Pancreas (tissue), 10 donors: ENCODE data around the gene SNRNP27. TPM values are rescaled to one million over a fixed set of nuclear protein-coding genes. Genes with fewer than 3 reads are reported as not detected.

Experiments
- ATAC-seq, 4 donors: fragments of 200-7000 bp; cut with Tn5 transposase; one replicate each; pipeline versions ENCODE4 v1.8.0 to v1.9.1; 2020; ENCODE audit warnings: mild to moderate bottlenecking in 4 of 4, moderate library complexity in 4 of 4
- DNase-seq, 6 donors: peaks; one replicate each; pipeline ENCODE4 v3.0.0-alpha.2; 2020
- FAIRE-seq: peaks from 2 replicates; lab custom pipeline; 2012; peaks lifted over from hg19 to GRCh38; lab: Jason Lieb, UNC
- H3K27ac ChIP-seq, 4 donors: fragments of 200-600 bp; sonication (generic); 1 replicate in 3 of 4; 2 replicates in 1 of 4; pipeline versions ENCODE4 v1.5.0 to v1.8.0; 2020
- H3K27me3 ChIP-seq, 4 donors: fragments of 200-600 bp; one replicate each; pipeline ENCODE4 v1.8.0; 2021
- H3K36me3 ChIP-seq, 3 donors: fragments of 200-600 bp; sonication (generic) in 1 of 3; one replicate each; pipeline versions ENCODE4 v1.5.0 to v1.8.0; 2020 to 2021
- H3K4me1 ChIP-seq, 3 donors: fragments of 200-600 bp; one replicate each; pipeline ENCODE4 v1.8.0; 2021
- H3K4me3 ChIP-seq, 4 donors: fragments of 200-600 bp; sonication (generic) in 2 of 4; one replicate each; pipeline versions ENCODE4 v1.5.0 to v1.8.0; 2020 to 2021
- H3K9me3 ChIP-seq, 4 donors: fragments of 200-600 bp; one replicate each; pipeline ENCODE4 v1.8.0; 2021
- WGBS, 2 donors: extraction: QIAGEN DNeasy Blood & Tissue Kit; methylation state at CpG; one replicate each; pipeline ENCODE4 v1.1.7; 2013; 5-methylcytosine and 5-hydroxymethylcytosine counted together
- intact Hi-C, 3 donors: fragments of 100-400 bp; cut with DNase I; formaldehyde crosslinking; loops; one replicate each; pipeline versions ENCODE4 v1.11.1 to v1.14.2; 2022
- polyA plus RNA-seq, 2 donors: library from polyadenylated mRNA; stranded (reverse); fragments of 200-250 nt; gene quantifications; one replicate each; pipeline ENCODE4 v1.2.3, GENCODE V29; 2013
- total RNA-seq, 6 donors: library from RNA; stranded (reverse); fragmentation: NEBNext Ultra II Directional in 4 of 6; extraction: Animal tissue kit (Norgen Biotek cat#: 25700) in 4 of 6; gene quantifications; one replicate each; pipeline versions ENCODE4 v1.2.1 to v1.2.4, GENCODE V29; 2021 to 2023
- TF ChIP-seq, protein P1 (sequence below), 4 donors: fragments of 200-600 bp; sonication (generic) in 3 of 4; IDR thresholded peaks; one replicate each; pipeline versions ENCODE4 v1.5.0 to v1.8.0; 2021; ENCODE audit warnings: antibody characterized with exemption in 4 of 4
- donor health status: healthy with polysubstance abuse.
- donor health status: DM: no; HTN: no; CAD: no; lungs with moderate emphysema.
- donor health status: DM: no; HTN: no; CAD: no.
- donor health status: control.
- donor health status: control.
- donor health status: Bipolar disorder and iron deficiency.
- donor health status: DM: yes; HTN: yes; CAD: no.
- donor health status: DM: no; HTN: no; CAD: no.
- donor health status: DM: no; HTN: no; CAD: no.
- donor health status: DM: yes; HTN: yes; CAD: no.

The SNRNP27 gene
- total and polyA plus RNA-seq, 8 donors = 8.3 to 27.9 (median 13.1) TPM

DNA sequence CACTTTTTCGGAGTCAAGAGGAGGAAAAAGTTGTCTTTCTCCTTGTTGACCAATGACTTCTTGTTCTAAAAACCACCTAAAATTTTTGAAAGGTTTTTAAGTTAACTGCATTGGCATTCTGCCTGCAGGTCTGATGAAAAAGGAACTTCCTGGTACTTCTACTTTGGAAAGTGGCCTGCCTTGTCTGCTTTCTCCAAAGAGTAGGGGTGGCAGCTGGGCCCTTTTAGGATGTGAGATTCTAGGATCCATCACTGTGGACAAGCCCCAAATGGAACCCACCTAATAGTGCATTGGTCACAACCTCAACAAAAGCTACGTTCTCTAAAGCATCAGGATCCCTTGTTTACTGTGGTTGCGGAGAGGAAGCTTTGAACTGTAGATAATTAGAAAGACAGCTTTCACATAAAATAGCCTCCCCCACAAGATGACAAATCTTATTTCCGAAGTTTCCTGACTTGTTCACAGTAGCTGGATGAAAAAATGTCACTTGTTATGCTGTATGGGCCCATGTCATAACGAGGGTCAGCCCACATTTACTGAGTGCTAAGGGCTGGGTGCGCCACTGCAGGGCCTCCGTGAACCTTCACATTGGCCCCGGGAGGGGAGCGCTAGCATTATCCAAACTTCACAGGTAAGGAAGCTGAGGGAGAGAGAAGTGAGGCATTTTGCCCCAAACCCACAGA, 50.2 kb downstream of the SNRNP27 start:
- 82 to 93% methylated on average over 9 of the region's 9 CpGs for WGBS, 2 donors
- no peak for ATAC-seq
- TF ChIP-seq, protein P1, sequence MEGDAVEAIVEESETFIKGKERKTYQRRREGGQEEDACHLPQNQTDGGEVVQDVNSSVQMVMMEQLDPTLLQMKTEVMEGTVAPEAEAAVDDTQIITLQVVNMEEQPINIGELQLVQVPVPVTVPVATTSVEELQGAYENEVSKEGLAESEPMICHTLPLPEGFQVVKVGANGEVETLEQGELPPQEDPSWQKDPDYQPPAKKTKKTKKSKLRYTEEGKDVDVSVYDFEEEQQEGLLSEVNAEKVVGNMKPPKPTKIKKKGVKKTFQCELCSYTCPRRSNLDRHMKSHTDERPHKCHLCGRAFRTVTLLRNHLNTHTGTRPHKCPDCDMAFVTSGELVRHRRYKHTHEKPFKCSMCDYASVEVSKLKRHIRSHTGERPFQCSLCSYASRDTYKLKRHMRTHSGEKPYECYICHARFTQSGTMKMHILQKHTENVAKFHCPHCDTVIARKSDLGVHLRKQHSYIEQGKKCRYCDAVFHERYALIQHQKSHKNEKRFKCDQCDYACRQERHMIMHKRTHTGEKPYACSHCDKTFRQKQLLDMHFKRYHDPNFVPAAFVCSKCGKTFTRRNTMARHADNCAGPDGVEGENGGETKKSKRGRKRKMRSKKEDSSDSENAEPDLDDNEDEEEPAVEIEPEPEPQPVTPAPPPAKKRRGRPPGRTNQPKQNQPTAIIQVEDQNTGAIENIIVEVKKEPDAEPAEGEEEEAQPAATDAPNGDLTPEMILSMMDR (IDR thresholded peaks at IDR 0.05) = no peak
- H3K4me1 ChIP-seq = no peaks in the 10 kb centered on the region
- H3K9me3 ChIP-seq = no peaks in the 10 kb centered on the region
- H3K36me3 ChIP-seq = peaks cover 0 to 7% (median 0%) of the 10 kb centered on the region in 3 donors
- DNase-seq = no peak
- H3K27ac ChIP-seq = no peak overlapping the region
- H3K27me3 ChIP-seq = no peaks in the 10 kb centered on the region
- no peak overlapping the region for H3K4me3 ChIP-seq
- intact Hi-C loops = no loop called here
- no peak for FAIRE-seq

DNA sequence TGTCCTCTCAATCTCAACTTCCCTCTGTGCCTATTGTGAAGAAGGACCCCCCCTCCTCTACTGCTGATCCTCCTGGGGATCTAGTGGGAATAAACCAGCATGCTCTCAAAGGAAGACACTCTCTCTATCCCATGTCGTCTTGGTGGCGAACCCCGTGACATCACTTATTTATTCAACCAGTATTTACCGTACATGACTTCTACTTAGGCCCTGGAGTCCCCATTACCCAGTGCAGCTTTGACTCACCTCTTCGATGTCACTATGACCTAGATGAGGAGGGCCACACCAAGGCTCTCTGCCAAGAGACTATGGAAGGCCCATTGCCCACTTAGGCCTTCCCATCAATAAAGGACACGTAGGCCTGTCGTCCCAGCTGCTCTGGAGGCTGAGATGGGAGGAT, 51.0 kb downstream of the SNRNP27 start:
- Histone ChIP-seq H3K27ac (no peak overlapping the region), H3K4me1 (no peaks in the 10 kb centered on the region), H3K4me3 (no peak overlapping the region), H3K9me3 (no peaks in the 10 kb centered on the region), H3K36me3 (no peaks in the 10 kb centered on the region), H3K27me3 (no peaks in the 10 kb centered on the region)
- intact Hi-C loops = no loop called here
- TF ChIP-seq, protein P1 (IDR thresholded peaks at IDR 0.05) = no peak
- WGBS, 2 donors = 89 to 91% methylated on average over 7 of the region's 7 CpGs
- FAIRE-seq (no peak), ATAC-seq (no peak), DNase-seq (no peak)

DNA sequence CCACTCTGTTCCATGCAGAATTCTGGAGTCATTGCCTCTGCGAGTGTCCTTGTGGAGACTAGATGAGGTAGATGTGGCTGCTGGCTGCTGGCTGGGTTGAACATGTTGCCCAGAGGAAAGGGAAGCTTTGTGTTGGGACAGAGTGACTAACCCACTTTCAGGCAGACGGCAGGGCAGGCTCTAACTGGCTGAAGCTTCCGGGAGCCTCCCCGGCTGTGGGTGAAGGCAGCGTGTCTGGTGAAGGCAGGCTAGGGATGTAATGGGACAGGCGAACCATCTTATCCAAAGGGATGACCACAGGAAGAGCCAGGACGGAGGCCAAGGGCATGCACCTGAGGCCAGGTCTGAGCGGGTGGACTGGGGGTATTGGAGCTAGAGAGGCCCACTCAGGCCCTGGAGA, 51.7 kb downstream of the SNRNP27 start:
- peak in 3 of 4 donors; percentile 43 to 68 (median 47) for ATAC-seq
- DNase-seq = no peak
- no peak overlapping the region for H3K4me3 ChIP-seq
- no peak overlapping the region for H3K27ac ChIP-seq
- intact Hi-C loops = no loop called here
- 85 to 87% methylated on average over 8 of the region's 8 CpGs for WGBS, 2 donors
- H3K4me1 ChIP-seq = no peaks in the 10 kb centered on the region
- FAIRE-seq = no peak
- H3K27me3 ChIP-seq = no peaks in the 10 kb centered on the region
- TF ChIP-seq, protein P1 (IDR thresholded peaks at IDR 0.05) = no peak
- no peaks in the 10 kb centered on the region for H3K9me3 ChIP-seq
- H3K36me3 ChIP-seq = no peaks in the 10 kb centered on the region

DNA sequence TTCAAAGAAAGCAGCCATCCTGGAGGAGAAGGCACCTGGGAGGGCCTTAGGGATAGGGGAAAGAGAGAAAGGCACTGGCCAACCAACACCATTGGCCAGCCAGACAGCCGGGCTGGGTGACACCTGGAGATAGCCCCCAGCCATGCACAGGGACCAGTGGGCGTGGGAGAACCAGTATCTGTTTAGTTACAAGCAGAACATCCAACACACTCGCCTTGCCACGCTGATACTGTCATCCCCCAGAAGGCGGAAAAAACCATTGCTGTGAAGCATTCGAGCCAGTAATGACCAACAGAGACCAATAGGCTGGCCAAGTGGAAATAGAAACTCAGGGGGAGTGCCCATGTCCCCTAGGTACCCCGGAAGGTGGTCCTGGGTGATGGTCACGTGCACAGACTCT, 52.2 kb downstream of the SNRNP27 start:
- no peaks in the 10 kb centered on the region for H3K36me3 ChIP-seq
- intact Hi-C loops = no loop called here
- 79 to 88% methylated on average over 8 of the region's 8 CpGs for WGBS, 2 donors
- no peak overlapping the region for H3K4me3 ChIP-seq
- no peak overlapping the region for H3K27ac ChIP-seq
- H3K4me1 ChIP-seq = no peaks in the 10 kb centered on the region
- no peaks in the 10 kb centered on the region for H3K27me3 ChIP-seq
- FAIRE-seq (no peak), DNase-seq (no peak), ATAC-seq (no peak)
- TF ChIP-seq, protein P1 (IDR thresholded peaks at IDR 0.05) = no peak
- H3K9me3 ChIP-seq = no peaks in the 10 kb centered on the region
